H1 (cell line): ENCODE results near the gene COX7A2. TPM values are rescaled to one million over a fixed set of nuclear protein-coding genes. Genes with fewer than 3 reads are reported as not detected.
A peak's percentile ranks its signal among the peaks of the same experiment; 100 is the strongest.

Source experiments
- RFX5 ChIP-seq: IDR thresholded peaks from 2 replicates; pipeline ENCODE4 v1.6.1; 2011; ENCODE audit warnings: low read depth, low read length, improper control_type of control experiment, borderline replicate concordance
- polyA plus RNA-seq, 7 experiments: library from polyadenylated mRNA; depleted of rRNA in 3 of 7; stranded (reverse) in 5 of 7; unstranded in 2 of 7; fragments of >200 nt in 5 of 7; fragments of 200-250 nt in 2 of 7; gene quantifications; 1 replicate in 5 of 7; 2 replicates in 1 of 7; 4 replicates in 1 of 7; pipeline versions ENCODE4 v1.2.1 to v1.2.3, GENCODE V29; 2011 to 2013; ENCODE audit warnings: missing spikeins in 2 of 7, mixed read lengths in 2 of 7
- total RNA-seq: library from RNA; stranded (reverse); fragmentation: NEBNext Ultra II Directional; extraction: Animal tissue kit (Norgen Biotek cat#: 25700); gene quantifications from 2 replicates; pipeline ENCODE4 v1.2.1, GENCODE V29; 2021
- TF ChIP-seq, protein P1 (sequence below): IDR thresholded peaks from 2 replicates; pipeline ENCODE4 v1.6.1; 2012; ENCODE audit warnings: low read length, inconsistent platforms

COX7A2 gene
- total and polyA plus RNA-seq, 2 of the 8 experiments (the other 6 are each of a cell fraction or from before 2014, with no cell fraction given): 262 to 468 TPM

GRCh38 chr6:75208298-75209183, 35.1 kb downstream of the COX7A2 start (continued):
- TF ChIP-seq, protein P1, sequence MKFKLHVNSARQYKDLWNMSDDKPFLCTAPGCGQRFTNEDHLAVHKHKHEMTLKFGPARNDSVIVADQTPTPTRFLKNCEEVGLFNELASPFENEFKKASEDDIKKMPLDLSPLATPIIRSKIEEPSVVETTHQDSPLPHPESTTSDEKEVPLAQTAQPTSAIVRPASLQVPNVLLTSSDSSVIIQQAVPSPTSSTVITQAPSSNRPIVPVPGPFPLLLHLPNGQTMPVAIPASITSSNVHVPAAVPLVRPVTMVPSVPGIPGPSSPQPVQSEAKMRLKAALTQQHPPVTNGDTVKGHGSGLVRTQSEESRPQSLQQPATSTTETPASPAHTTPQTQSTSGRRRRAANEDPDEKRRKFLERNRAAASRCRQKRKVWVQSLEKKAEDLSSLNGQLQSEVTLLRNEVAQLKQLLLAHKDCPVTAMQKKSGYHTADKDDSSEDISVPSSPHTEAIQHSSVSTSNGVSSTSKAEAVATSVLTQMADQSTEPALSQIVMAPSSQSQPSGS: no peak
- 0 out of 2 replicates have a peak, but pooled peaks have one; percentile 12 for TF ChIP-seq RFX5
- TF ChIP-seq, all 59 proteins: peak for 9
